Esophagus muscularis mucosa (tissue), 4 donors: ENCODE measurements around the gene DCTPP1. TPM values are rescaled to one million over a fixed set of nuclear protein-coding genes. Genes with fewer than 3 reads are reported as not detected.
A peak's percentile ranks its signal among the peaks of the same experiment; 100 is the strongest.

Source experiments
- DNase-seq: peaks from one replicate; pipeline ENCODE4 v3.0.0-alpha.2; 2017; ENCODE audit errors: extremely low spot score
- H3K27ac ChIP-seq, 4 donors: fragments of 200-600 bp; sonication (generic); replicated peaks in 1 of 4; 1 replicate in 3 of 4; 2 replicates in 1 of 4; pipeline ENCODE4 v1.5.1; 2016 to 2019; ENCODE audit warnings: mild to moderate bottlenecking in 1 of 4
- H3K27me3 ChIP-seq, 4 donors: fragments of 200-600 bp; sonication (generic); one replicate each; pipeline versions ENCODE4 v1.5.1 to v1.6.0; 2016 to 2019
- H3K36me3 ChIP-seq, 4 donors: fragments of 200-600 bp; sonication (generic); one replicate each; pipeline ENCODE4 v1.5.1; 2016 to 2019
- H3K4me1 ChIP-seq, 4 donors: fragments of 200-600 bp; sonication (generic); one replicate each; pipeline ENCODE4 v1.5.1; 2016 to 2019
- H3K4me3 ChIP-seq, 4 donors: fragments of 200-600 bp; sonication (generic); 1 replicate in 2 of 4; 2 replicates in 2 of 4; pipeline ENCODE4 v1.5.1; 2016 to 2019; ENCODE audit warnings: mild to moderate bottlenecking in 4 of 4, moderate library complexity in 1 of 4
- H3K9me3 ChIP-seq, 4 donors: fragments of 200-600 bp; sonication (generic); 1 replicate in 3 of 4; 2 replicates in 1 of 4; pipeline ENCODE4 v1.5.1; 2016 to 2019
- EP300 ChIP-seq: sonication (generic); formaldehyde crosslinking; IDR thresholded peaks from one replicate; pipeline ENCODE4 v1.6.1; 2017; ENCODE audit warnings: antibody characterized with exemption
- POLR2A ChIP-seq: fragments of 450-650 bp; IDR thresholded peaks from one replicate; pipeline ENCODE4 v1.6.1; 2017; ENCODE audit warnings: antibody characterized with exemption, moderate library complexity, mild to moderate bottlenecking, low read depth
- POLR2AphosphoS5 ChIP-seq, 2 donors: sonication (generic); formaldehyde crosslinking; IDR thresholded peaks; one replicate each; pipeline ENCODE4 v1.6.1; 2017; ENCODE audit warnings: antibody characterized with exemption in 2 of 2
- WGBS: methylation state at CpG from one replicate; pipeline ENCODE4 v1.1.5; 2018; 5-methylcytosine and 5-hydroxymethylcytosine counted together
- intact Hi-C: fragments of 100-400 bp; cut with DNase I; formaldehyde crosslinking; loops from one replicate; pipeline ENCODE4 v1.15.1; 2023
- total RNA-seq, 4 donors: library from RNA; depleted of rRNA; stranded (reverse); fragments of >200 nt; gene quantifications; one replicate each; pipeline versions ENCODE4 v1.1.0 to v1.2.1, GENCODE V29; 2016
- TF ChIP-seq, protein P1 (sequence below), 3 experiments: fragments of 200-600 bp in 2 of 3; fragments of 450-650 bp in 1 of 3; sonication (generic) in 2 of 3; IDR thresholded peaks; one replicate each; pipeline ENCODE4 v1.5.1; 2017 to 2019; ENCODE audit warnings: antibody characterized with exemption in 3 of 3, mild to moderate bottlenecking in 2 of 3, moderate library complexity in 1 of 3

DCTPP1 gene
- total RNA-seq, 4 donors from 2014 or later: 11.1 to 21.7 (median 14.1) TPM

DNA sequence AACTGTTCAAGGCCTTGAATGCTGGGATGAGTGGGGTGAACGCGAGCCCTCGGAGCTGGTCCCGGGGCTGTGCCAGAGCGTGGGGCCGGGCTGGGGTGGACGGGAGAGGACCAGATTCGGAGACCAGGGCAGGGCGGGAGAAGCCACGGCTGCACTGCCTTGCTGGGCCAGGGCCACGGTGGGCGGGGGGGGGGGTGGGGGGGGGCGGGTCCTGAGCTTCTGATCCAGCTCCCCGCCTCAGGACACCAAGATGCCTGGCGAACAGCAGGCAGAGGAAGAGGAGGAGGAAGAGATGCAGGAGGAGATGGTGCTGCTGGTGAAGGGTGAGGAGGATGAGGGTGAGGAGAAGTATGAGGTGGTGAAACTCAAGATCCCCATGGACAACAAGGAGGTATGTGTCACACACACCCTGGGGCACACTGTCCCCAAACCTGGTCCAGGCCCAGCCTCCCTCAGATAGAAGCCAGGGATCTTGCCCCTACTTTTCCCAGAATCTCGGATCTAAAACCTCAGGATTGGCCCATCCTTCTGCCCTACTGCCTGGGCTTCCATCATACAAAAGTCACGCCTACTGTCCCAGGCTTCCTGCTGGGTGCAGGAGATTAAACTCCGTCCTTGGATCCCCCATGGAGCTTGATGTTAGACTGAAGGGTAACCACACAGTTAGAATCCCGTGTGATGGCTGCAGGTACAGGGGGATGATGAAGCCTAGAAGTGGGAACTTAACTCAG lies 21.9 kb downstream of the DCTPP1 start:
- intact Hi-C loops: loop anchor here (10.0 kb wide), 2 partner anchors 53 to 313 kb away; partner anchors contain the start of genes CD2BP2, TBX6 and YPEL3
- Histone ChIP-seq H3K27ac (peak overlapping the region; percentile 81 to 94 (median 92)), H3K36me3 (peaks cover 0 to 24% (median 10%) of the 10 kb centered on the region in 4 donors), H3K4me3 (peak overlapping the region; percentile 65 to 81 (median 68)), H3K27me3 (no peaks in the 10 kb centered on the region), H3K9me3 (no peaks in the 10 kb centered on the region), H3K4me1 (peaks cover 23 to 38% (median 31%) of the 10 kb centered on the region in 4 donors)
- DNase-seq: no peak
- WGBS: 12% methylated on average over 14 of the region's 19 CpGs
- TF ChIP-seq, protein P1, sequence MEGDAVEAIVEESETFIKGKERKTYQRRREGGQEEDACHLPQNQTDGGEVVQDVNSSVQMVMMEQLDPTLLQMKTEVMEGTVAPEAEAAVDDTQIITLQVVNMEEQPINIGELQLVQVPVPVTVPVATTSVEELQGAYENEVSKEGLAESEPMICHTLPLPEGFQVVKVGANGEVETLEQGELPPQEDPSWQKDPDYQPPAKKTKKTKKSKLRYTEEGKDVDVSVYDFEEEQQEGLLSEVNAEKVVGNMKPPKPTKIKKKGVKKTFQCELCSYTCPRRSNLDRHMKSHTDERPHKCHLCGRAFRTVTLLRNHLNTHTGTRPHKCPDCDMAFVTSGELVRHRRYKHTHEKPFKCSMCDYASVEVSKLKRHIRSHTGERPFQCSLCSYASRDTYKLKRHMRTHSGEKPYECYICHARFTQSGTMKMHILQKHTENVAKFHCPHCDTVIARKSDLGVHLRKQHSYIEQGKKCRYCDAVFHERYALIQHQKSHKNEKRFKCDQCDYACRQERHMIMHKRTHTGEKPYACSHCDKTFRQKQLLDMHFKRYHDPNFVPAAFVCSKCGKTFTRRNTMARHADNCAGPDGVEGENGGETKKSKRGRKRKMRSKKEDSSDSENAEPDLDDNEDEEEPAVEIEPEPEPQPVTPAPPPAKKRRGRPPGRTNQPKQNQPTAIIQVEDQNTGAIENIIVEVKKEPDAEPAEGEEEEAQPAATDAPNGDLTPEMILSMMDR (IDR thresholded peaks at IDR 0.05): no peak
- TF ChIP-seq EP300: no peak
- no peak for TF ChIP-seq POLR2A
- no peak for TF ChIP-seq POLR2AphosphoS5 (IDR thresholded peaks at IDR 0.05)

DNA sequence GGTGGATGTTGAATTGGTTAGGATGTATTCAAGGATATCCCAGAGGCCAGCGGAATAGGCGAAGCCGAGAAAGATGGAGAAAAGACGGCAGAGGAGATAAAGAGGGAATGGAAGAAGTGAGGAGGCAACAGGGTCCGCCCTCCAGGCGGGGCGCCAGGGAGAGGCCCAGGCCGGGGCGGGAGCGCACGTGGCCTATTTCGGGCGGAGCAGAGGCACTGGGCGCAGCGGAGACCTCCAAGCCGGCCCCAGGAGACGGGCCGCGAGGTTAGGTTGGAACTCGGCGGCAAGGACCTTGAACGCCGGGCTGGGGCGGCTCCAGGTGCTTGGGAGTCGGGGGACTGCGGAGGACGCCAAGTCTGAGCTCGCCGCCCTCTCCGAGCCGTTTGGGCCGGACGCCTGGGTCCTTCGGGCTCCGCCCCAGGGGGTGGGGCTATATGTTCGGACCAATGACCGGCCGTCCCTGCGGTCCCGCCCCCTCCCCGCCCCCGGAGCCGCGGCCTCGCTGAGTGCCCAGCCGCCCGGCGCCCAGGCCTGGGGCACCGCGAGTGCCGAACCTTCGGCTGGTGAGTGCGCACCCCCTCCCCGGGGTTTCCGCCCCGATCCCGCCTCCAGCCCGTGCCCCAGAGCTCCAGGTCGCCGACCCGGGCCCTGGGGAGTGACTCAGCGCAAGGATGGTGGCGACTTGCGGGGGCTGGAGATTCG lies 22.6 kb downstream of the DCTPP1 start, which contains the start of gene ZNF771:
Gene ZNF771, plus strand, starts transcription at position 505 of the 702 bp plus-strand sequence. CDS start 448 bp downstream, outside the sequence.
- H3K9me3 ChIP-seq: no peaks in the 10 kb centered on the region
- DNase-seq: peak; percentile 98
- H3K4me1 ChIP-seq: peaks cover 23 to 38% (median 31%) of the 10 kb centered on the region in 4 donors
- under 1% methylated on average over 27 of the region's 65 CpGs for WGBS
- peak within 1 kb of the TSS; percentile 81 to 94 (median 92) for H3K27ac ChIP-seq
- peaks cover 0 to 17% (median 8%) of the 10 kb centered on the region in 4 donors for H3K36me3 ChIP-seq
- H3K4me3 ChIP-seq: peak within 1 kb of the TSS; percentile 65 to 81 (median 68)
- no peaks in the 10 kb centered on the region for H3K27me3 ChIP-seq
- intact Hi-C loops: loop anchor here (10.0 kb wide), 2 partner anchors 52 to 312 kb away; partner anchors contain the start of genes CD2BP2, TBX6 and YPEL3
- TF ChIP-seq POLR2A (no peak), POLR2AphosphoS5 (IDR thresholded peaks at IDR 0.05) (peak; percentile 60 to 81), EP300 (no peak)
- TF ChIP-seq, protein P1 (IDR thresholded peaks at IDR 0.05): no peak

GRCh38 chr16:30406795-30407101 lies 23.1 kb downstream of the DCTPP1 start:
- H3K4me1 ChIP-seq: peaks cover 23 to 36% (median 31%) of the 10 kb centered on the region in 4 donors
- intact Hi-C loops: loop anchor here (10.0 kb wide), 2 partner anchors 52 to 312 kb away; partner anchors contain the start of genes CD2BP2, TBX6 and YPEL3
- WGBS: 17% methylated on average over 14 of the region's 14 CpGs
- peak overlapping the region; percentile 81 to 94 (median 92) for H3K27ac ChIP-seq
- H3K4me3 ChIP-seq: peak overlapping the region; percentile 65 to 81 (median 68)
- H3K36me3 ChIP-seq: peaks cover 0 to 12% (median 5%) of the 10 kb centered on the region in 4 donors
- no peaks in the 10 kb centered on the region for H3K9me3 ChIP-seq
- no peaks in the 10 kb centered on the region for H3K27me3 ChIP-seq
- DNase-seq: no peak
- TF ChIP-seq POLR2A (no peak), EP300 (no peak), POLR2AphosphoS5 (IDR thresholded peaks at IDR 0.05) (no peak)
- TF ChIP-seq, protein P1 (IDR thresholded peaks at IDR 0.05): no peak

- Histone ChIP-seq H3K9me3 (no peaks in the 10 kb centered on the region), H3K4me3 (no peak overlapping the region), H3K36me3 (peaks cover 6 to 21% (median 16%) of the 10 kb centered on the region in 4 donors), H3K27ac (no peak overlapping the region), H3K27me3 (no peaks in the 10 kb centered on the region), H3K4me1 (peaks cover 9 to 41% (median 39%) of the 10 kb centered on the region in 4 donors)
- intact Hi-C loops: loop anchor here (10.0 kb wide), 2 partner anchors 47 to 307 kb away; partner anchors contain the start of genes CD2BP2, TBX6 and YPEL3
- no peak for TF ChIP-seq POLR2A
- no peak for TF ChIP-seq EP300
- TF ChIP-seq POLR2AphosphoS5 (IDR thresholded peaks at IDR 0.05): no peak
- TF ChIP-seq, protein P1 (IDR thresholded peaks at IDR 0.05): no peak
- no peak for DNase-seq
- WGBS: 82% methylated on average over 7 of the region's 8 CpGs
Measured at GRCh38 chr16:30401768-30402425, 27.9 kb downstream of the DCTPP1 start.
